ENCODE data around the gene AZGP1. TPM values are rescaled to one million over a fixed set of nuclear protein-coding genes. Genes with fewer than 3 reads are reported as not detected.

The AZGP1 gene
- total RNA-seq, 1 donor from 2014 or later = 85.5 TPM

DNA sequence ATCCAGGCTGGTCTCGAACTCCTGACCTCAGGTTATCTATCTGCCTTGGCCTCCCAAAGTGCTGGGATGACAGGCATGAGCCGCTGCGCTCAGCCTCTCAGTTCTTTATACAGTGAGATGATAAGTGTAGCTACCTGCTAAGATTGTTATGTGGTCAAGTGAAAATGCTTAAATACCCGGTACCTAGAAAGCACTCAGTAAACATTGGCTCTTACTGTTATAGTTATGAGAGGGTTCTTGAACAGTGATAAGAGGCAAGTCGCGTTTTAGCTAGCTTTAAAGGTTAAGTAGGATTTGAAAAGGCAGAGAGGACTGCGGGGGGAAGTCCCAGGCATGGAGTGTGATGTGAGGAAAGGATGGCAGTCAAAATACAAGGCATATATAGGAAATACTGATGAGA is 44.1 kb upstream of the AZGP1 start:
- DNase-seq = no peak
- no peak overlapping the region for H3K4me3 ChIP-seq
- H3K9me3 ChIP-seq (replicated peaks) = no peaks in the 10 kb centered on the region
- H3K36me3 ChIP-seq = peaks cover 24% of the 10 kb centered on the region
- intact Hi-C loops (cut with micrococcal nuclease) = no loop called here
- peaks cover 63% of the 10 kb centered on the region for H3K4me1 ChIP-seq
- TF ChIP-seq, protein P1, sequence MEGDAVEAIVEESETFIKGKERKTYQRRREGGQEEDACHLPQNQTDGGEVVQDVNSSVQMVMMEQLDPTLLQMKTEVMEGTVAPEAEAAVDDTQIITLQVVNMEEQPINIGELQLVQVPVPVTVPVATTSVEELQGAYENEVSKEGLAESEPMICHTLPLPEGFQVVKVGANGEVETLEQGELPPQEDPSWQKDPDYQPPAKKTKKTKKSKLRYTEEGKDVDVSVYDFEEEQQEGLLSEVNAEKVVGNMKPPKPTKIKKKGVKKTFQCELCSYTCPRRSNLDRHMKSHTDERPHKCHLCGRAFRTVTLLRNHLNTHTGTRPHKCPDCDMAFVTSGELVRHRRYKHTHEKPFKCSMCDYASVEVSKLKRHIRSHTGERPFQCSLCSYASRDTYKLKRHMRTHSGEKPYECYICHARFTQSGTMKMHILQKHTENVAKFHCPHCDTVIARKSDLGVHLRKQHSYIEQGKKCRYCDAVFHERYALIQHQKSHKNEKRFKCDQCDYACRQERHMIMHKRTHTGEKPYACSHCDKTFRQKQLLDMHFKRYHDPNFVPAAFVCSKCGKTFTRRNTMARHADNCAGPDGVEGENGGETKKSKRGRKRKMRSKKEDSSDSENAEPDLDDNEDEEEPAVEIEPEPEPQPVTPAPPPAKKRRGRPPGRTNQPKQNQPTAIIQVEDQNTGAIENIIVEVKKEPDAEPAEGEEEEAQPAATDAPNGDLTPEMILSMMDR (IDR thresholded peaks at IDR 0.05; ENCODE audit: borderline replicate concordance) = no peak
- no peaks in the 10 kb centered on the region for H3K27me3 ChIP-seq (ENCODE audit: low read depth)
- no peak overlapping the region for H3K27ac ChIP-seq (replicated peaks)

DNA sequence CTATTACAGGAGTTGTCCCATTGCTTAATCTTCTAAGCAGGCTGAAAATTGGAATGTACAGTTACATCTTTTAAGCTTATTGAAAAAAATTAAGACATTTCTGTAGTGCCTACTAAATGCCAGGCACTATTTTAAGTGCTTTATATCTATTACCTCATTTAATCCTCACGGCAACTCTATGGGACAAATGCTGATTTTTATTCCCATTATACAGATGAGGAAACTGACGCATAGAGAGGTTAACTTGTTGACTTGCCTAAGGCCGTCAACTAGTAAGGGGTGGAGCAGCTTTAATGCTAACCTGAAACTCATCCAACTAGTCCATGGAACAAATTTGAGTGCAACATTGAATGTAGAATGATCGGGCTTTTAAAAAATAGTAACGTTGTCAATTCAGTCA is 42.0 kb upstream of the AZGP1 start:
- H3K27me3 ChIP-seq (ENCODE audit: low read depth) = no peaks in the 10 kb centered on the region
- no peak for DNase-seq
- peaks cover 4% of the 10 kb centered on the region for H3K36me3 ChIP-seq
- TF ChIP-seq, protein P1 (IDR thresholded peaks at IDR 0.05; ENCODE audit: borderline replicate concordance) = no peak
- H3K9me3 ChIP-seq (replicated peaks) = no peaks in the 10 kb centered on the region
- peaks cover 65% of the 10 kb centered on the region for H3K4me1 ChIP-seq
- H3K4me3 ChIP-seq = no peak overlapping the region
- H3K27ac ChIP-seq (replicated peaks) = no peak overlapping the region
- intact Hi-C loops (cut with micrococcal nuclease) = no loop called here

- H3K36me3 ChIP-seq = peaks cover 4% of the 10 kb centered on the region
- H3K27ac ChIP-seq (replicated peaks) = no peak overlapping the region
- H3K27me3 ChIP-seq (ENCODE audit: low read depth) = no peaks in the 10 kb centered on the region
- H3K9me3 ChIP-seq (replicated peaks) = no peaks in the 10 kb centered on the region
- DNase-seq = no peak
- H3K4me1 ChIP-seq = peaks cover 65% of the 10 kb centered on the region
- intact Hi-C loops (cut with micrococcal nuclease) = no loop called here
- TF ChIP-seq, protein P1 (IDR thresholded peaks at IDR 0.05; ENCODE audit: borderline replicate concordance) = no peak
- H3K4me3 ChIP-seq = peak overlapping the region; percentile 98
Measured at GRCh38 chr7:100017300-100017699, 41.5 kb upstream of the AZGP1 start.

DNA sequence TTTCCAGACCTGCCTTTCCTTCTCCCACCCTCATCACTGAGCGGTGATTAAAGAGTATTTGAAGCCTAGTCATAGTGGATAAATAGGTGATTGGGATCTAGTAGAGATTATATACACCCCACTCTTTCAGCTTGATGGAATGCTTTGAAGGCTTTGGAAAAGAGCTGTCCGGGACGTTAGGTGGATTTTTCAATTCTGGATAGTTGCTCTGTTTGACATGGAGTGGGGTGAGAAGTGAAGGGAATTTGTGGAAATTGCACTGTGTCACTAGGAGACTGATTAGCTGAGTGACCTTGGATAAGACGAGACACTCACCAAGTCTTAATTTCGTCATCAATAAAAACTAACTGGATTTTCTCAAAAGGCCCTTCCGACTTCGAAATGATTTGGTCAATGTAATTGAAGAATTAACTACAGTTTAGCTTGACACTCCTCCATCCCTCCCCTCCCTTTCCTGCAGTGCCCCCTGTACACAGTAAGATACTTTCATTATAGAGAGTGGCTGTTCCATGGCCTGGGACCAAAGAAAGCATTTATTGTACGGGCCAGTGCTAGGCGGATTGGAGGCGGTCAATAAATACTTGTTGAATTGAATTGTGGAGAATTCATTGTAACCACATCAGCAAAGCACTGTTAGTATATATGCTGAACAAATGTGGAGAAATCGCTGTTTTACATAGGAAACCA is 40.5 kb upstream of the AZGP1 start:
- Histone ChIP-seq H3K9me3 (replicated peaks) (no peaks in the 10 kb centered on the region), H3K4me3 (peak overlapping the region; percentile 98), H3K27me3 (ENCODE audit: low read depth) (no peaks in the 10 kb centered on the region), H3K4me1 (peaks cover 62% of the 10 kb centered on the region), H3K36me3 (no peaks in the 10 kb centered on the region), H3K27ac (replicated peaks) (peak overlapping the region; percentile 96)
- TF ChIP-seq, protein P1 (IDR thresholded peaks at IDR 0.05; ENCODE audit: borderline replicate concordance) = no peak
- intact Hi-C loops (cut with micrococcal nuclease) = no loop called here
- no peak for DNase-seq

DNA sequence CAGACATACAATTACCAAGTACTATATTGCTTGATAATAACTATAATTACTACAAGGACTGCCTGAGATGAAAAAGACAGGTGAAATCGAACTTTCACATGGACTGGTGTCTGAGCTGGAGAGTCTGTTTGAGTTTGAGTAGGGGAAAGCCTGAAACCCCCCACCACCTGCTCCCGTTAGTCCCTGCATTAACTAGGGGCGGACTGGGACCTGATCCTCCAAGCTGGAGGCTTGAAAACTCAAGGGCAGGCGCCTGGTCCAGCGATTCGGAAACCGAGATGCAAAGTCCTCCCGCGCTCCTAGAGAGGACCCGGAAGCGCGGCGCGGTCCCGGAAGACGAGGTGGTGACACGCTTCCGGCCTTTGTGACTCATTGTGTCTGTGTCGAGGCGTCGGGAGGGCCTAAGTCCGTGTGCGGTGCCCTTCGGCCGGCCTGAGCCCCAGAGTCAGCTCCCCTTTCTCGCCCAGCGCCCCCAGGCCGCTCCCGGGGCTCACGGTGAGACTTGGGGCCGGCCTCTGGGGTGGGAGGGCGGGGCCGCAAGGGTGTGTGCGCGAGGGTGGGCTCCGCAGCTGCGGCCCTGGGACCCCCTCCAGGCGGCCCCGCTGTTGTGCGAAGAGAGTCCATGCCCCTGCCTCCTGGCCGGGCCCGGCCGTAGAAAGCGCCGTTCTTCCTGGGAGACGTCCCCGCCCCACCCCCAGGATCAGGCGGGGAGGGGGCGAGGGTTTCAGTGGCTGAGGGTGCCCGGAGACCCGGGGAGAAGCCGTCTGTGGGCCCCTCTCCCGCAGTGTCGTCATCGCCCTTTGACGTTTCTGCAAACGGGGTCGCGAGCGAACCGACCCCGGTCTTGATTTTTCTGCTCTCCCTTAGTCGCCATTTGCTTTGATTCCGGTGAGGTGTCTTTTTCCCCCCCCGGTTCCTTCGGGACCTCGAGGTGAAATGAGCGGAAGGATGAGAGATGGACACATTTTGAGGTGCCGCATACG is 39.7 kb upstream of the AZGP1 start, which contains the start of gene ZKSCAN1:
ZKSCAN1 (plus strand) TSS at position 365 of the 983 bp plus-strand sequence. CDS start 7,911 bp downstream, outside the sequence.
- peaks cover 53% of the 10 kb centered on the region for H3K4me1 ChIP-seq
- TF ChIP-seq, protein P1 (IDR thresholded peaks at IDR 0.05; ENCODE audit: borderline replicate concordance) = no peak
- intact Hi-C loops (cut with micrococcal nuclease) = no loop called here

More for the DNA sequence above, 39.7 kb upstream of the AZGP1 start, which contains the start of gene ZKSCAN1:
- H3K27ac ChIP-seq (replicated peaks) = peak within 1 kb of the TSS; percentile 96
- DNase-seq = peak; percentile 84
- no peaks in the 10 kb centered on the region for H3K9me3 ChIP-seq (replicated peaks)
- H3K36me3 ChIP-seq = no peaks in the 10 kb centered on the region
- peak within 1 kb of the TSS; percentile 98 for H3K4me3 ChIP-seq
- H3K27me3 ChIP-seq (ENCODE audit: low read depth) = no peaks in the 10 kb centered on the region
